Measurements from ENCODE around the gene COL4A3.

The COL4A3 gene

DNA sequence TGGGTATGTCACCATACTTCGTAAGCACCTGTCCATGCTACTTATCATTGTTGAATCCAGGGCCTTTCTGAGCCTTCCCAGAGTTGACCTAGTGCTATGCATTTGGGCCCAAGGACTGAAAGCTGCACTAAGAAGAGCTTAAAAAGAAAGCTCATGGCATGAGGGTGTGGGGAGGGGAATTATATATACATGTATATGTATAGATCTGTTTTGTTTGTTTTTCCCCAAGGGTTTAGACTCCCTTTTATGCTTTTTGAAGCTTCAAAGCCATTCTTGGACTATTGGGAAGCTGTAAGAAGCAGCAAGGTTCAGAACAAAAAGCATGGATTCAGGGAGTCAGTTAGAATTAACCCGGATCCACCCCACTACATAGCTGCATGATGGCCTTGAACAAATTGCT is 183.9 kb downstream of the COL4A3 start:
- Mint-ChIP-seq H3K36me3 (ENCODE audit: insufficient read depth) (peaks cover 26% of the 10 kb centered on the region), H3K27ac (ENCODE audit: low read depth) (no peak overlapping the region), H3K4me1 (no peaks in the 10 kb centered on the region), H3K4me3 (no peak overlapping the region), H3K9me3 (no peaks in the 10 kb centered on the region), H3K27me3 (no peaks in the 10 kb centered on the region)
- ATAC-seq (replicated peaks; ENCODE audit: extremely low read depth, poor library complexity, severe bottlenecking) (no peak), DNase-seq (ENCODE audit: low spot score in 2 of 2) (no peak)

DNA sequence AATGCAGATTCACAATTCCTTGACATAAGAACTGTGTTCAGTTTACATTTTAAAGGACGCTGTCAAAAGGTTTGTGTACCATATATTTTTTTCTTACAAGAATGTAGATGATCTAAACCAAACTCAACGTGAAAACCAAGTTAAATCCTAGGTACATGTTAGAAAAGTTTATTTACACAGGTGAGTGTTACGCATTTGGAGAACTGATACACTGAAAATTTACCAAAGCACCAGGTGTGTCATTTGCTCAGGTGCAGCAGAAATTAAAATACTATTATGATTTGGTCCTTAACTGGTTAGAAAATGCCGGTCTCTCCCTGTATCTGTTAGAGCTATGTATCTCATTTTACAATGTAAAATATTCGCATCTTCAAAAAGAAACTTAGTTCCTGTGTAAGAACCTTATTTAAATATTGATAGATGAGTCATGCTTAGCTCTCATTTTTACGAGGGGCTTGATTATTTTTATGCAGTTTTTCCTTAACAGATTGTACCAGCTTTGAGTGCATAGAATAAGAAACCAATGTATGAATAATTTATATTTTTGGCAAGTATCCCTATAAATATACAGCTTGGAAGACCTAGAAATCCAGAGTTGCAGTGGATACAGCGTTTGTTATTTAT is 185.7 kb downstream of the COL4A3 start:
- Mint-ChIP-seq H3K27ac (ENCODE audit: low read depth) (no peak overlapping the region), H3K9me3 (no peaks in the 10 kb centered on the region), H3K4me1 (no peaks in the 10 kb centered on the region), H3K27me3 (no peaks in the 10 kb centered on the region), H3K36me3 (ENCODE audit: insufficient read depth) (peaks cover 28% of the 10 kb centered on the region), H3K4me3 (no peak overlapping the region)
- DNase-seq (ENCODE audit: low spot score in 2 of 2) (no peak), ATAC-seq (replicated peaks; ENCODE audit: extremely low read depth, poor library complexity, severe bottlenecking) (no peak)

GRCh38 chr2:227351639-227352038 is 187.2 kb downstream of the COL4A3 start:
- DNase-seq (ENCODE audit: low spot score in 2 of 2) (no peak), ATAC-seq (replicated peaks; ENCODE audit: extremely low read depth, poor library complexity, severe bottlenecking) (no peak)
- Mint-ChIP-seq H3K9me3 (no peaks in the 10 kb centered on the region), H3K4me1 (no peaks in the 10 kb centered on the region), H3K4me3 (no peak overlapping the region), H3K36me3 (ENCODE audit: insufficient read depth) (peaks cover 31% of the 10 kb centered on the region), H3K27ac (ENCODE audit: low read depth) (no peak overlapping the region), H3K27me3 (no peaks in the 10 kb centered on the region)

DNA sequence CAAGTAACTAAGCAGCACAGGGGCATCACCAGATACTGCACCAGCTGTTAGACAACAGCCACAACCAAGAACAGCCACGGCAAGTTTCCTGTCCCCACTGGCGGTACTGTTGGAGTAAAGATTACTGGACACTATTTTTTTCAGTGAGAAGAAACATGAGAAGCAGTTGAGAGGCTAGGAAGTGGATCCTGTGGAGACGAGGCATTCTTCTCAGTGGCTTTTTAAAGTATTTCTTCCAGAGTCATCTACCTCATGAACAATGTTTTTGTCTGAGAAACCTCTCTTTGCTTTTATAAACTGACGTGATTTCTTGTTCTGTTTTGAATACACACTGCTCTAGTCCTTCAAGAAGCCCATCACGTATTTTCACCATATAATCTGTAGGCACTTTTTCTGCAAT is 195.9 kb downstream of the COL4A3 start:
- Mint-ChIP-seq H3K27ac (ENCODE audit: low read depth) (no peak overlapping the region), H3K4me1 (no peaks in the 10 kb centered on the region), H3K4me3 (no peak overlapping the region), H3K36me3 (ENCODE audit: insufficient read depth) (peaks cover 26% of the 10 kb centered on the region), H3K9me3 (no peaks in the 10 kb centered on the region), H3K27me3 (no peaks in the 10 kb centered on the region)
- DNase-seq (ENCODE audit: low spot score in 2 of 2) (no peak), ATAC-seq (replicated peaks; ENCODE audit: extremely low read depth, poor library complexity, severe bottlenecking) (no peak)

DNA sequence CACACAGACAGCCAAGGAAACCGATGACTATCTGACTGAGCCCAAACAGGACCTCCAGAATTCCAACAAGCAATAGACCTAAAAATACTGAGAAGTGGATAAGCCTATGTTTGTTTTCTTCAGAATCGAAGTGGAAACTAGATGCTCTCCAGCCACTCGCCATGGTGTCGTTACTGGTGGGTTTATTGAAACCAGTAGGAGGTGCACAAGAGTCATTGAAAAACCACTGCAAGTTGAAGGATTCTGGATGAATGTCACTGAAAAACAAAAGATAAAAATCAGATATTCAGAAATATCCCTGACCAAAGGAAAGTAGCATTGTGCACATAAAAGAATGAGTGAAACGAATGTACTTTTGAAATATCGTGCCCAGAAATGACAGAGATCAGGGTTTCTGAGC is 199.3 kb downstream of the COL4A3 start:
- no peak overlapping the region for H3K4me3 Mint-ChIP-seq
- no peak for DNase-seq (ENCODE audit: low spot score in 2 of 2)
- H3K27me3 Mint-ChIP-seq, result no peaks in the 10 kb centered on the region
- peaks cover 11% of the 10 kb centered on the region for H3K36me3 Mint-ChIP-seq (ENCODE audit: insufficient read depth)
- H3K4me1 Mint-ChIP-seq, result no peaks in the 10 kb centered on the region
- H3K9me3 Mint-ChIP-seq, result no peaks in the 10 kb centered on the region
- ATAC-seq (replicated peaks; ENCODE audit: extremely low read depth, poor library complexity, severe bottlenecking), result no peak
- no peak overlapping the region for H3K27ac Mint-ChIP-seq (ENCODE audit: low read depth)

Measured in central memory CD8-positive, alpha-beta T cell (primary cell).